GM12801 (cell line): ENCODE results near the gene TUBB1.

Experiments
- CTCF ChIP-seq: IDR thresholded peaks from one replicate; pipeline ENCODE4 v1.5.1; 2011; ENCODE audit warnings: control low read depth; ENCODE audit not compliant: insufficient read length; ENCODE audit errors: extremely low read depth

TUBB1 gene

GRCh38 chr20:59019217-59019616 lies at the start of gene TUBB1:
Gene TUBB1 (plus strand): TSS chr20:59019429. CDS start chr20:59019523, 94 bp downstream.
- no peak for TF ChIP-seq CTCF

- TF ChIP-seq CTCF = no peak
These were observed 49.8 kb upstream of the TUBB1 start for GRCh38 chr20:58969439-58969838.

- TF ChIP-seq CTCF = no peak
These were observed 49.1 kb upstream of the TUBB1 start for GRCh38 chr20:58970146-58970545.

GRCh38 chr20:58971429-58971828 lies 47.8 kb upstream of the TUBB1 start:
- no peak for TF ChIP-seq CTCF

GRCh38 chr20:58973179-58973578 lies 46.0 kb upstream of the TUBB1 start:
- TF ChIP-seq CTCF = no peak

GRCh38 chr20:58973866-58974265 lies 45.4 kb upstream of the TUBB1 start:
- TF ChIP-seq CTCF = no peak

- no peak for TF ChIP-seq CTCF
These were observed 43.9 kb upstream of the TUBB1 start for GRCh38 chr20:58975353-58975752.
